ENCODE results near the gene LHX5.

GRCh38 chr12:113485330-113485729 lies 13.7 kb upstream of the LHX5 start:
- TF ChIP-seq POLR2A (IDR thresholded peaks at IDR 0.05) (no peak), CTCF (IDR thresholded peaks at IDR 0.05) (no peak)

Measured in Peyer's patch (tissue), 4 donors.